Adrenal gland (tissue), 12 donors: Measurements from ENCODE around the gene TEX29. TPM values are rescaled to one million over a fixed set of nuclear protein-coding genes. Genes with fewer than 3 reads are reported as not detected.

Experiments used
- DNase-seq, 7 donors: peaks; one replicate each; pipeline ENCODE4 v3.0.0-alpha.2; 2019 to 2020
- H3K27ac ChIP-seq, 5 donors: fragments of 200-600 bp; sonication (generic) in 4 of 5; 1 replicate in 3 of 5; 2 replicates in 2 of 5; pipeline versions ENCODE4 v1.5.1 to v1.8.0; 2016 to 2020; ENCODE audit warnings: mild to moderate bottlenecking in 1 of 5
- H3K27me3 ChIP-seq: fragments of 200-600 bp; 2 replicates; pipeline ENCODE4 v1.8.0; 2021
- H3K36me3 ChIP-seq, 2 donors: fragments of 200-600 bp; replicated peaks in 1 of 2; 1 replicate in 1 of 2; 2 replicates in 1 of 2; pipeline versions ENCODE4 v1.5.1 to v1.8.0; 2018 to 2022
- H3K4me1 ChIP-seq, 2 donors: fragments of 200-600 bp; replicated peaks in 1 of 2; 1 replicate in 1 of 2; 2 replicates in 1 of 2; pipeline versions ENCODE4 v1.5.1 to v1.8.0; 2018 to 2021
- H3K4me3 ChIP-seq, 4 donors: fragments of 200-600 bp; sonication (generic) in 3 of 4; one replicate each; pipeline ENCODE4 v1.5.1; 2016 to 2018
- H3K9me3 ChIP-seq, 3 donors: fragments of 200-600 bp; sonication (generic) in 1 of 3; replicated peaks in 1 of 3; 1 replicate in 2 of 3; 2 replicates in 1 of 3; pipeline versions ENCODE4 v1.5.1 to v1.8.0; 2016 to 2021
- CTCF ChIP-seq, 6 experiments: fragments of 450-650 bp in 4 of 6; fragments of 200-600 bp in 2 of 6; sonication (generic) in 1 of 6; IDR thresholded peaks; 1 replicate in 5 of 6; 2 replicates in 1 of 6; pipeline versions ENCODE4 v1.5.1 to v1.8.0; 2016 to 2021; ENCODE audit warnings: antibody characterized with exemption in 6 of 6, mild to moderate bottlenecking in 2 of 6, moderate library complexity in 1 of 6
- POLR2A ChIP-seq, 2 donors: fragments of 450-650 bp; IDR thresholded peaks; one replicate each; pipeline ENCODE4 v1.6.1; 2017; ENCODE audit warnings: antibody characterized with exemption in 2 of 2, mild to moderate bottlenecking in 2 of 2, moderate library complexity in 1 of 2
- WGBS, 4 donors: extraction: QIAGEN DNeasy Blood & Tissue Kit in 2 of 4; methylation state at CpG; one replicate each; pipeline versions ENCODE4 v1.1.5 to v1.1.7; 2013 to 2017; 5-methylcytosine and 5-hydroxymethylcytosine counted together
- intact Hi-C, 2 donors: fragments of 100-400 bp; cut with DNase I; formaldehyde crosslinking; loops; one replicate each; pipeline versions ENCODE4 v1.14.1 to v1.15.0; 2022 to 2023
- polyA plus RNA-seq, 3 donors: library from polyadenylated mRNA; stranded (reverse); fragments of 200-250 nt in 2 of 3; fragments of 350-450 nt in 1 of 3; fragmentation: Illumina TruSeq in 1 of 3; extraction: RNeasy Lipid Tissue Mini Kit (QIAGEN cat#74804) in 1 of 3; gene quantifications; one replicate each; pipeline ENCODE4 v1.2.3, GENCODE V29; 2013 to 2014
- total RNA-seq, 9 donors: library from RNA; depleted of rRNA in 4 of 9; stranded (reverse); fragments of >200 nt in 4 of 9; fragments of 120-200 nt in 1 of 9; fragmentation: NEBNext Ultra II Directional in 1 of 9; extraction: Animal tissue kit (Norgen Biotek cat#: 25700) in 1 of 9; gene quantifications; one replicate each; pipeline versions ENCODE4 v1.1.0 to v1.2.4, GENCODE V29; 2013 to 2023
- donor health status: healthy with polysubstance abuse.
- donor health status: Bipolar disorder and iron deficiency.
- donor health status: DM: yes; HTN: yes; CAD: no.
- donor health status: DM: no; HTN: no; CAD: no.
- donor health status: DM: no; HTN: no; CAD: no.
- donor health status: DM: yes; HTN: yes; CAD: no.

Gene TEX29
- total and polyA plus RNA-seq, 12 donors, result 0.28 to 4.0 (median 0.34) TPM; not detected in 7

- H3K27me3 ChIP-seq, result no peaks in the 10 kb centered on the region
- DNase-seq, result no peak
- TF ChIP-seq POLR2A (IDR thresholded peaks at IDR 0.05) (no peak), CTCF (IDR thresholded peaks at IDR 0.05) (no peak)
- H3K27ac ChIP-seq, result no peak overlapping the region
- WGBS, 4 donors, result 69 to 94% (median 76%) methylated on average over 2 of the region's 2 CpGs
- no peak overlapping the region for H3K4me3 ChIP-seq
- H3K9me3 ChIP-seq, result no peaks in the 10 kb centered on the region
- no peaks in the 10 kb centered on the region for H3K36me3 ChIP-seq
- intact Hi-C loops, result no loop called here
- H3K4me1 ChIP-seq, result no peaks in the 10 kb centered on the region
These were observed 33.1 kb downstream of the TEX29 start for GRCh38 chr13:111353508-111353907.

DNA sequence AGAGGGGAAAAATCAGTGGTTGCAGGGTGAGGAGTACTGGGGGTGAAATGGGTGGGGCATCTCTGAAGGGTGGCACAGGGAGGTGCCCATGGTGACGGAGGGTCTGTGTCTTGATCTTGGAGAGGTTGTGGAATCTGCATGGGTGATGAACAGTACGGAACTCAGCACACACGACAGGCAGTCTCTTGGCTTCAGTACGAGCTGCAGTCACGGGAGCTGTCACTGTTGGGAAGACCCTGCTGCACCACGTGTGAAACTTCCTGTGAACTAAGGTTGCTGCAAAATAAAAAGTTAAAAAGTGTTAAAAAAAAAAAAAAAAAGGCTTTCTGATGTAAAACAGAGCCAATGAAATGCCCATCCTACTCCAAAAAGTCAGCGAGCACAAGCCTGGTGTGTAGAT lies 34.3 kb downstream of the TEX29 start:
- Histone ChIP-seq H3K9me3 (no peaks in the 10 kb centered on the region), H3K4me3 (no peak overlapping the region), H3K27ac (no peak overlapping the region), H3K4me1 (no peaks in the 10 kb centered on the region), H3K36me3 (no peaks in the 10 kb centered on the region), H3K27me3 (no peaks in the 10 kb centered on the region)
- no peak for DNase-seq
- TF ChIP-seq POLR2A (IDR thresholded peaks at IDR 0.05) (no peak), CTCF (IDR thresholded peaks at IDR 0.05) (no peak)
- intact Hi-C loops, result no loop called here
- WGBS, 4 donors, result 59 to 71% (median 64%) methylated on average over 7 of the region's 7 CpGs

DNA sequence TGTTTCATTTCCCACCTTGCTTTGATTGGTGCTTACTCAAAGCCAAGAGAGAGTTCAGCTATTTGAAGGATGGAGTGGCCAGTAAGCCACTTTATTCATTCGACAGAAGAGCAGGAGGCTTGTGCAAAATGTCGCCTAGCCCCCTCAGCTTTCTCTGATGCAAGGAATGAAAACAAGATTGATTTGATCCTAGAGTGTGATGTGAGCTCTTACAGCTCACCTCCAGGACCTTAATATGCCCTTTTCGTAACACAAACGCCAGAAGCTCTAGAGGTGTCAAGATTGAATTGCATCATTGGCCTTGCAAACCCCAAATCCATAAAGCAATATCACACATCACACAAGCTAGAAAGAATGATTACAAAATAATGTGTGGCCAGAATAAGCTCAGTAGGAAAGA lies 36.4 kb downstream of the TEX29 start:
- TF ChIP-seq POLR2A (IDR thresholded peaks at IDR 0.05), result no peak
- no peak for TF ChIP-seq CTCF (IDR thresholded peaks at IDR 0.05)
- no peak for DNase-seq
- Histone ChIP-seq H3K27ac (no peak overlapping the region), H3K27me3 (peaks cover 7% of the 10 kb centered on the region), H3K9me3 (no peaks in the 10 kb centered on the region), H3K4me3 (no peak overlapping the region), H3K4me1 (no peaks in the 10 kb centered on the region), H3K36me3 (no peaks in the 10 kb centered on the region)
- intact Hi-C loops, result no loop called here
- 54 to 68% (median 62%) methylated on average over 4 of the region's 4 CpGs for WGBS, 4 donors

GRCh38 chr13:111359237-111359915 lies 38.9 kb downstream of the TEX29 start:
- H3K9me3 ChIP-seq, result no peaks in the 10 kb centered on the region
- WGBS, 4 donors, result 42 to 67% (median 58%) methylated on average over 6 to 11 of the region's 11 CpGs
- H3K4me3 ChIP-seq, result no peak overlapping the region
- no peak overlapping the region for H3K27ac ChIP-seq
- H3K36me3 ChIP-seq, result no peaks in the 10 kb centered on the region
- no peak for TF ChIP-seq CTCF (IDR thresholded peaks at IDR 0.05)
- TF ChIP-seq POLR2A (IDR thresholded peaks at IDR 0.05), result no peak
- intact Hi-C loops, result no loop called here
- H3K4me1 ChIP-seq, result no peaks in the 10 kb centered on the region
- DNase-seq, result no peak
- peaks cover 7% of the 10 kb centered on the region for H3K27me3 ChIP-seq
